Activated T-helper 1 cell treated with anti-CD3 and anti-CD28 coated beads, Interleukin-12 subunit alpha, Interleukin-12 subunit beta, Interleukin-2, Interleukin-4 antibody, amounts not matched to agents 30 ng/mL and 10 ng/mL and 1 ng/mL, durations not matched to agents 14 hours and 24 hours and 36 hours (primary cell): ENCODE data around the gene MTF1. TPM values are rescaled to one million over a fixed set of nuclear protein-coding genes. Genes with fewer than 3 reads are reported as not detected.

Experiments used
- DNase-seq: peaks from one replicate; pipeline ENCODE4 v3.0.0; 2021; ENCODE audit warnings: low spot score
- H3K27ac Mint-ChIP-seq: one replicate; pipeline ENCODE4 v1.8.0; 2021; ENCODE audit warnings: mild to moderate bottlenecking, mixed read lengths
- H3K27me3 Mint-ChIP-seq: one replicate; pipeline ENCODE4 v1.8.0; 2022; ENCODE audit warnings: mild to moderate bottlenecking, moderate library complexity, mixed read lengths; ENCODE audit not compliant: insufficient read depth
- H3K36me3 Mint-ChIP-seq: one replicate; pipeline ENCODE4 v1.8.0; 2021; ENCODE audit warnings: low read depth, mixed read lengths
- H3K4me1 Mint-ChIP-seq: one replicate; pipeline ENCODE4 v1.8.0; 2021; ENCODE audit warnings: low read depth, mixed read lengths
- H3K4me3 Mint-ChIP-seq: one replicate; pipeline ENCODE4 v1.8.0; 2021; ENCODE audit warnings: mild to moderate bottlenecking, moderate library complexity, mixed read lengths
- H3K9me3 Mint-ChIP-seq: one replicate; pipeline ENCODE4 v1.8.0; 2021; ENCODE audit warnings: mixed read lengths
- intact Hi-C: fragments of 100-400 bp; cut with micrococcal nuclease; formaldehyde crosslinking; loops from one replicate; pipeline ENCODE4 v1.15.1; 2024
- total RNA-seq: library from RNA; stranded (reverse); gene quantifications from 2 replicates; pipeline ENCODE4 v1.2.3, GENCODE V29; 2022

The MTF1 gene
- total RNA-seq, 1 donor from 2014 or later, result 31.7 TPM

- DNase-seq, result no peak
- Mint-ChIP-seq H3K27me3 (peaks cover 57% of the 10 kb centered on the region), H3K9me3 (no peaks in the 10 kb centered on the region), H3K27ac (no peak overlapping the region), H3K4me1 (peaks cover 12% of the 10 kb centered on the region), H3K36me3 (peaks cover 2% of the 10 kb centered on the region), H3K4me3 (no peak overlapping the region)
- intact Hi-C loops, result no loop called here
These were observed 95.5 kb downstream of the MTF1 start for GRCh38 chr1:37763791-37764413.

GRCh38 chr1:37762516-37762915, 96.9 kb downstream of the MTF1 start:
- peaks cover 12% of the 10 kb centered on the region for H3K4me1 Mint-ChIP-seq
- H3K9me3 Mint-ChIP-seq, result no peaks in the 10 kb centered on the region
- peaks cover 51% of the 10 kb centered on the region for H3K27me3 Mint-ChIP-seq
- no peak overlapping the region for H3K4me3 Mint-ChIP-seq
- peaks cover 2% of the 10 kb centered on the region for H3K36me3 Mint-ChIP-seq
- intact Hi-C loops, result no loop called here
- DNase-seq, result no peak
- no peak overlapping the region for H3K27ac Mint-ChIP-seq

- Mint-ChIP-seq H3K4me3 (no peak overlapping the region), H3K4me1 (peaks cover 11% of the 10 kb centered on the region), H3K36me3 (peaks cover 2% of the 10 kb centered on the region), H3K27me3 (peaks cover 42% of the 10 kb centered on the region), H3K27ac (no peak overlapping the region), H3K9me3 (no peaks in the 10 kb centered on the region)
- no peak for DNase-seq
- intact Hi-C loops, result no loop called here
These were observed 97.8 kb downstream of the MTF1 start for GRCh38 chr1:37761416-37762095.

Other genes starting within 250 kb of the MTF1 start
- gene RSPO1, start 224.7 kb downstream of the MTF1 start, total RNA-seq, result not detected in 2 replicates
- 33.5 and 37.2 TPM in 2 replicates for gene CDCA8, start 167.1 kb downstream of the MTF1 start, total RNA-seq
- 0.05 and 0.27 TPM in 2 replicates for gene EPHA10, start 94.5 kb downstream of the MTF1 start, total RNA-seq
- 3.6 and 4.0 TPM in 2 replicates for gene MANEAL, start 65.7 kb downstream of the MTF1 start, total RNA-seq
- gene C1orf122, start 51.8 kb downstream of the MTF1 start, total RNA-seq, result 30.7 and 33.3 TPM in 2 replicates
- gene YRDC, start 51.4 kb downstream of the MTF1 start, total RNA-seq, result 73.9 and 77.6 TPM in 2 replicates
- gene INPP5B, start 87.5 kb upstream of the MTF1 start, total RNA-seq, result 23.6 and 27.2 TPM in 2 replicates
- gene SF3A3, start 130.4 kb upstream of the MTF1 start, total RNA-seq, result 136 and 138 TPM in 2 replicates
- gene FHL3, start 145.9 kb upstream of the MTF1 start, total RNA-seq, result 32.5 and 35.7 TPM in 2 replicates
- gene UTP11, start 153.1 kb upstream of the MTF1 start, total RNA-seq, result 106 and 108 TPM in 2 replicates
- gene POU3F1, start 187.2 kb upstream of the MTF1 start, total RNA-seq, result 1.5 and 1.8 TPM in 2 replicates